HCT116 (cell line): ENCODE data around the gene RIPOR1. TPM values are rescaled to one million over a fixed set of nuclear protein-coding genes. Genes with fewer than 3 reads are reported as not detected.

ENCODE experiments used
- ATAC-seq: fragments of 200-7000 bp; cut with Tn5 transposase; 2 replicates; pipeline ENCODE4 v1.9.1; 2020; ENCODE audit warnings: mild to moderate bottlenecking, moderate library complexity
- BruUV-seq: library from RNA; stranded (reverse); fragments of 400-500 nt; replicated peaks from 2 replicates; lab custom pipeline; 2021; lab: Mats Ljungman, UMichigan
- CTCF ChIA-PET: fragments of 300-600 bp; sonication (Branson Sonifier 250); formaldehyde crosslinking; loops from one replicate; lab custom pipeline; 2021; ENCODE audit warnings: antibody characterized with exemption; lab: Charles Lee
- POLR2A ChIA-PET: fragments of 300-600, 350-600 bp; sonication (Branson Sonifier 250); formaldehyde crosslinking; loops from one replicate; lab custom pipeline; 2021; ENCODE audit warnings: antibody characterized with exemption; lab: Charles Lee
- RAD21 ChIA-PET, 2 experiments: fragments of 300-600 bp; sonication (Branson Sonifier 250); formaldehyde crosslinking; loops; one replicate each; lab custom pipeline; 2023; ENCODE audit warnings: low total read pairs in 2 of 2; ENCODE audit not compliant: uncharacterized antibody in 2 of 2, unreplicated experiment in 2 of 2, low non-redundant PET in 1 of 2; lab: Charles Lee
- DNase-seq: peaks from one replicate; pipeline ENCODE4 v3.0.0-alpha.2; 2010; ENCODE audit warnings: low read depth, low spot score
- H2AFZ ChIP-seq: fragments of 200-600 bp; shearing (Covaris generic), sonication (generic); 2 replicates; pipeline ENCODE4 v1.6.1; 2017; ENCODE audit warnings: low read depth, mixed run types, mixed read lengths, antibody characterized with exemption, low read length; ENCODE audit not compliant: poor library complexity, severe bottlenecking
- H3K27ac ChIP-seq: 2 replicates; pipeline ENCODE4 v1.5.1; 2012; ENCODE audit warnings: low read depth, low read length
- H3K27me3 ChIP-seq: fragments of 200-600 bp; sonication (generic); 2 replicates; pipeline ENCODE4 v1.6.1; 2016; ENCODE audit warnings: mixed run types, low read length, mixed read lengths; ENCODE audit not compliant: insufficient read depth
- H3K36me3 ChIP-seq, 2 experiments: fragments of 200-500 bp in 1 of 2; fragments of 200-600 bp in 1 of 2; sonication (Bioruptor generic) in 1 of 2; sonication (generic) in 1 of 2; 2 replicates each; pipeline versions ENCODE4 v1.5.1 to v1.6.1; 2014 to 2016; ENCODE audit warnings: low read length in 2 of 2, inconsistent platforms in 1 of 2, mixed read lengths in 1 of 2, mixed run types in 1 of 2; ENCODE audit not compliant: insufficient read depth in 2 of 2, control insufficient read depth in 1 of 2
- H3K4me1 ChIP-seq, 2 experiments: fragments of 200-600 bp in 1 of 2; sonication (generic) in 1 of 2; 2 replicates each; pipeline versions ENCODE4 v1.5.1 to v1.6.1; 2012 to 2017; ENCODE audit warnings: low read length in 2 of 2, inconsistent platforms in 1 of 2, mild to moderate bottlenecking in 1 of 2, mixed read lengths in 1 of 2, mixed run types in 1 of 2, moderate library complexity in 1 of 2; ENCODE audit not compliant: insufficient read depth in 2 of 2, control insufficient read depth in 1 of 2
- H3K4me2 ChIP-seq: fragments of 200-600 bp; sonication (generic); 2 replicates; pipeline ENCODE4 v1.6.1; 2017; ENCODE audit warnings: mixed run types, low read length, mixed read lengths
- H3K4me3 ChIP-seq, 2 experiments: fragments of 200-600 bp in 1 of 2; sonication (generic) in 1 of 2; replicated peaks in 1 of 2; 2 replicates each; pipeline ENCODE4 v1.5.1; 2011 to 2016; ENCODE audit warnings: low read length in 2 of 2, control low read depth in 1 of 2, low read depth in 1 of 2, mild to moderate bottlenecking in 1 of 2, mixed read lengths in 1 of 2, mixed run types in 1 of 2
- H3K79me2 ChIP-seq: fragments of 200-600 bp; sonication (generic); 2 replicates; pipeline ENCODE4 v1.6.1; 2017; ENCODE audit warnings: mild to moderate bottlenecking, mixed run types, low read length, moderate library complexity, mixed read lengths; ENCODE audit not compliant: insufficient read depth
- H3K9ac ChIP-seq: fragments of 200-600 bp; sonication (generic); 2 replicates; pipeline ENCODE4 v1.6.1; 2016; ENCODE audit warnings: low read length, mixed read lengths
- H3K9me2 ChIP-seq: fragments of 200-600 bp; sonication (generic), shearing (Covaris generic); 2 replicates; pipeline ENCODE4 v1.6.1; 2017; ENCODE audit warnings: mixed run types, mild to moderate bottlenecking, moderate library complexity; ENCODE audit not compliant: insufficient read depth
- H3K9me3 ChIP-seq, 2 experiments: fragments of 200-500 bp in 1 of 2; fragments of 200-600 bp in 1 of 2; sonication (Bioruptor generic) in 1 of 2; sonication (generic) in 1 of 2; 2 replicates each; pipeline ENCODE4 v1.6.1; 2014 to 2017; ENCODE audit warnings: low read length in 2 of 2, mixed read lengths in 2 of 2, inconsistent platforms in 1 of 2, low read depth in 1 of 2, mild to moderate bottlenecking in 1 of 2, mixed run types in 1 of 2, moderate library complexity in 1 of 2; ENCODE audit not compliant: control insufficient read depth in 1 of 2, insufficient read depth in 1 of 2
- H4K20me1 ChIP-seq: fragments of 200-600 bp; sonication (generic), shearing (Covaris generic); 2 replicates; pipeline ENCODE4 v1.6.1; 2017; ENCODE audit warnings: mixed run types, mild to moderate bottlenecking, moderate library complexity; ENCODE audit not compliant: insufficient read depth
- ELF1 ChIP-seq: IDR thresholded peaks from 2 replicates; pipeline ENCODE4 v1.6.1; 2012; ENCODE audit warnings: low read depth, borderline replicate concordance
- EZH2phosphoT487 ChIP-seq: fragments of 200-600 bp; IDR thresholded peaks from 2 replicates; pipeline ENCODE4 v1.6.1; 2018; ENCODE audit warnings: antibody characterized with exemption, borderline replicate concordance
- REST ChIP-seq: IDR thresholded peaks from 2 replicates; pipeline ENCODE4 v1.6.1; 2012; ENCODE audit warnings: low read depth
- SP1 ChIP-seq: IDR thresholded peaks from 2 replicates; pipeline ENCODE4 v1.6.1; 2012; ENCODE audit warnings: low read depth
- ZFX ChIP-seq: fragments of 450-650 bp; IDR thresholded peaks from 2 replicates; pipeline ENCODE4 v1.6.1; 2017
- intact Hi-C: fragments of 100-400 bp; cut with micrococcal nuclease; formaldehyde crosslinking; loops from 2 replicates; pipeline ENCODE4 v1.10.0; 2022
- total RNA-seq: library from RNA; stranded (reverse); gene quantifications from one replicate; pipeline ENCODE4 v1.2.1, GENCODE V29; 2021; ENCODE audit not compliant: unreplicated experiment

Gene RIPOR1
- total RNA-seq, 1 experiment from 2014 or later, result 60.0 TPM

GRCh38 chr16:67517661-67518423, 10.8 kb upstream of the RIPOR1 start (continued):
- no peak for TF ChIP-seq REST
- TF ChIP-seq EZH2phosphoT487, result no peak
- TF ChIP-seq ELF1, result no peak
- TF ChIP-seq, all 23 proteins: peak for 0

DNA sequence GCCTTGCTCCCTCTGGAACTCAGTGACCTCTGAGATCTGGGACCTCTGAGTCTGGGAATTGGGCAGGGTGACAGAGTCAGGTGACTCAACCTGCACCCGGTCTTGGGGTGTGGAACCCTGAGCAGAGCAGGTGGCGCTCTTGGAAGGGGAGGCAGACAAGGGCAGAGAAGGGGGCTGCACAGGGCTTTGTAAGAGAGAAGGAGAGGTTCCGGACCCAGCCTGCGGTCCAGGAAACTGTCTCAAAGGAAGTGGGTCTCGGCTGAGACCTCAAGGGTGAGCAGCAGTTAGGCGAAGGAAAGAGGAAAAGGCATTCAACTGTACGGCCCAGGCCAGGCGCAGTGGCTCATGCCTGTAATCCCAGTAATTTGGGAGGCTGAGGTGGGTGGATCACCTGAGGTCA, 10.0 kb upstream of the RIPOR1 start:
- H3K36me3 ChIP-seq, result no peaks in the 10 kb centered on the region
- no peak for ATAC-seq
- H3K9me2 ChIP-seq, result no peaks in the 10 kb centered on the region
- ChIA-PET RAD21 (no interaction called here), POLR2A (no interaction called here), CTCF (no interaction called here)
- intact Hi-C loops, result no loop called here
- no TSS peak for BruUV-seq
- H3K79me2 ChIP-seq, result no peaks in the 10 kb centered on the region
- H3K4me3 ChIP-seq, result no peak overlapping the region
- no peaks in the 10 kb centered on the region for H3K9me3 ChIP-seq
- H3K9ac ChIP-seq, result no peak overlapping the region
- no peak overlapping the region for H3K4me2 ChIP-seq
- H2AFZ ChIP-seq, result no peak overlapping the region
- H3K27me3 ChIP-seq, result no peaks in the 10 kb centered on the region
- DNase-seq, result no peak
- H4K20me1 ChIP-seq, result no peaks in the 10 kb centered on the region
- no peak for TF ChIP-seq ZFX
- no peak for TF ChIP-seq SP1
- H3K4me1 ChIP-seq, result peaks cover 0 to 29% of the 10 kb centered on the region in 2 experiments; a peak in 3 of 4 replicates
- no peak overlapping the region for H3K27ac ChIP-seq
